ENCODE data around the gene CLDN14.

The CLDN14 gene

DNA sequence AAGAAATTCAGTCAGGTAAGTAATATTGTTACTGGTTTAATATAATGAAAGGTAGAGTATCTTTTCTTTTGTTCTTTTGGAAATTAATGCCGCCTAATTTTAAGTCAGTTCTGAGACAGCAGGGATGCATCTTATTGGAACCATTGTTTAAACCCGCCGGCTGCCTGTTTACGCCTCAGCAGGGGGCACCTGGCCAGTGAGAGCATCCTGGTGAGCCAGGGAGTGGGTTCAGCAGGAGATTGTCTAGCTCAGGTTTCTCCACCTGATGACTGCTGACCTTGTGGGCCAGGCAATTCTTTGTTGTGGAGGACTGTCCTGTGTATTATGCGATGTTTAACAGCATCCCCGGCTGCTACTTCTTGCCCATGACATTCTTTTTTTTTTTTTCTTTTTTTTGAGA, 64.5 kb downstream of the CLDN14 start:
- no peak for TF ChIP-seq ZFX (IDR thresholded peaks at IDR 0.05)
- TF ChIP-seq, protein P1, sequence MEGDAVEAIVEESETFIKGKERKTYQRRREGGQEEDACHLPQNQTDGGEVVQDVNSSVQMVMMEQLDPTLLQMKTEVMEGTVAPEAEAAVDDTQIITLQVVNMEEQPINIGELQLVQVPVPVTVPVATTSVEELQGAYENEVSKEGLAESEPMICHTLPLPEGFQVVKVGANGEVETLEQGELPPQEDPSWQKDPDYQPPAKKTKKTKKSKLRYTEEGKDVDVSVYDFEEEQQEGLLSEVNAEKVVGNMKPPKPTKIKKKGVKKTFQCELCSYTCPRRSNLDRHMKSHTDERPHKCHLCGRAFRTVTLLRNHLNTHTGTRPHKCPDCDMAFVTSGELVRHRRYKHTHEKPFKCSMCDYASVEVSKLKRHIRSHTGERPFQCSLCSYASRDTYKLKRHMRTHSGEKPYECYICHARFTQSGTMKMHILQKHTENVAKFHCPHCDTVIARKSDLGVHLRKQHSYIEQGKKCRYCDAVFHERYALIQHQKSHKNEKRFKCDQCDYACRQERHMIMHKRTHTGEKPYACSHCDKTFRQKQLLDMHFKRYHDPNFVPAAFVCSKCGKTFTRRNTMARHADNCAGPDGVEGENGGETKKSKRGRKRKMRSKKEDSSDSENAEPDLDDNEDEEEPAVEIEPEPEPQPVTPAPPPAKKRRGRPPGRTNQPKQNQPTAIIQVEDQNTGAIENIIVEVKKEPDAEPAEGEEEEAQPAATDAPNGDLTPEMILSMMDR (conservative IDR thresholded peaks at IDR 0.05) = no peak
- no peak overlapping the region for H3K27ac ChIP-seq

DNA sequence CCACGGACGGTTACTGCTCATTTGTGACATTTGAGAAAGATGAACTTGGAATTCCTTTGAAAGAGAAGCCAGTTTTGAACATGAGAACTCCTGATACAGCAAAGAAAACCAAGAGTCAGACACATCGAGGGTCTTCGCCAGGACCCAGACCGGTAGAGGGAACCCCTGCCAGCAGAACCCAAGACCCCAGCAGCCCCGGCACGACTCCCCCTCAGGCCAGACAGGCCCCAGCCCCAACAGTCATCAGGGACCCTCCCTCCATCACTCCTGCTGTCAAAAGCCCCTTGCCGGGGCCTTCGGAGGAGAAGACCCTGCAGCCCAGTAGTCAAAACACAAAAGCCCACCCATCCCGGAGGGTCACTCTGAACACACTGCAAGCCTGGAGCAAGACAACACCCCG, 67.0 kb downstream of the CLDN14 start:
- no peak overlapping the region for H3K27ac ChIP-seq
- TF ChIP-seq, protein P1 (conservative IDR thresholded peaks at IDR 0.05) = no peak
- TF ChIP-seq ZFX (IDR thresholded peaks at IDR 0.05) = no peak

DNA sequence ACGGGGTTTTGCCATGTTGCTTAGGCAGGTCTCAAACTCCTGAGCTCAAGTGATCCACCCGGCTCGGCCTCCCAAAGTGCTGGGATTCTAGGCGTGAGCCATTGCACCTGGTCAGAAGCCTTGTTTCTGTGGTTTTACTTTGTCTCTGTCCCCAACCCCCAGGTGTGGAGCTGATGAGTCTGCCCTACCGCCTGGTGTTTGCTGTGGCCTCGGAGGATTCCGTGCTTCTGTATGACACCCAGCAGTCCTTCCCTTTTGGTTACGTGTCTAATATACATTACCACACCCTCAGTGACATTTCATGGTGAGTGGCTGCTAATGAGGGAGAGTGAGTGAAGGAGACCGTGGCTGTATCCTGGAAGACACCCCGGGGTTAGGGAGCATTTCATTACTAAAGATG, 68.6 kb downstream of the CLDN14 start:
- TF ChIP-seq ZFX (IDR thresholded peaks at IDR 0.05) = no peak
- TF ChIP-seq, protein P1 (conservative IDR thresholded peaks at IDR 0.05) = no peak
- H3K27ac ChIP-seq = no peak overlapping the region
